A673 (cell line): Measurements from ENCODE around the gene PLB1. TPM values are rescaled to one million over a fixed set of nuclear protein-coding genes. Genes with fewer than 3 reads are reported as not detected.
A peak's percentile ranks its signal among the peaks of the same experiment; 100 is the strongest.

ENCODE experiments used
- BruUV-seq: library from RNA; stranded (reverse); fragments of 400-500 nt; replicated peaks from 2 replicates; lab custom pipeline; 2021; lab: Mats Ljungman, UMichigan
- CTCF ChIA-PET: fragments of 300-600 bp; sonication (Branson Sonifier 250); formaldehyde crosslinking; loops from one replicate; lab custom pipeline; 2022; ENCODE audit warnings: antibody characterized with exemption; lab: Charles Lee
- POLR2A ChIA-PET: fragments of 300-600 bp; sonication (Branson Sonifier 250); formaldehyde crosslinking; loops from one replicate; lab custom pipeline; 2022; ENCODE audit warnings: antibody characterized with exemption; ENCODE audit not compliant: low non-redundant PET; lab: Charles Lee
- DNase-seq: peaks from one replicate; pipeline ENCODE4 v3.0.0-alpha.2; 2015; ENCODE audit warnings: low spot score
- H3K27ac ChIP-seq: fragments of 200-600 bp; sonication (generic); 2 replicates; pipeline ENCODE4 v1.5.1; 2016; ENCODE audit warnings: mixed run types, low read depth, mild to moderate bottlenecking, mixed read lengths, antibody characterized with exemption, low read length; ENCODE audit not compliant: poor library complexity, severe bottlenecking
- H3K27me3 ChIP-seq: fragments of 200-600 bp; sonication (generic); replicated peaks from 2 replicates; pipeline ENCODE4 v1.6.1; 2017; ENCODE audit warnings: mixed run types, low read depth, mild to moderate bottlenecking, mixed read lengths, antibody characterized with exemption, low read length; ENCODE audit not compliant: insufficient read depth, poor library complexity
- H3K36me3 ChIP-seq: fragments of 200-600 bp; sonication (generic); 2 replicates; pipeline ENCODE4 v1.6.1; 2016; ENCODE audit warnings: mixed run types, mild to moderate bottlenecking, mixed read lengths, antibody characterized with exemption, low read length; ENCODE audit not compliant: insufficient read depth, poor library complexity, severe bottlenecking
- H3K4me1 ChIP-seq: fragments of 200-600 bp; sonication (generic); 2 replicates; pipeline ENCODE4 v1.6.1; 2017; ENCODE audit warnings: mixed run types, mild to moderate bottlenecking, mixed read lengths, antibody characterized with exemption, low read length; ENCODE audit not compliant: insufficient read depth, poor library complexity, severe bottlenecking
- H3K4me3 ChIP-seq: fragments of 200-600 bp; sonication (generic); 2 replicates; pipeline ENCODE4 v1.5.1; 2016; ENCODE audit warnings: low read depth, mixed run types, mild to moderate bottlenecking, mixed read lengths, low read length; ENCODE audit not compliant: poor library complexity, severe bottlenecking
- H3K9me3 ChIP-seq: fragments of 200-600 bp; sonication (generic); 2 replicates; pipeline ENCODE4 v1.6.1; 2016; ENCODE audit warnings: mixed run types, low read depth, mild to moderate bottlenecking, mixed read lengths, antibody characterized with exemption, low read length; ENCODE audit not compliant: poor library complexity, severe bottlenecking
- CTCF ChIP-seq: fragments of 300-800, 200-600 bp; sonication (generic); conservative IDR thresholded peaks from 2 replicates; pipeline ENCODE4 v1.5.1; 2017; ENCODE audit warnings: low read depth, mild to moderate bottlenecking, antibody characterized with exemption, low read length, moderate library complexity, mixed read lengths
- EZH2 ChIP-seq: fragments of 200-600 bp; sonication (generic); IDR thresholded peaks from 2 replicates; pipeline ENCODE4 v1.6.1; 2017; ENCODE audit warnings: borderline replicate concordance, low read depth, mild to moderate bottlenecking, mixed read lengths, antibody characterized with exemption, low read length; ENCODE audit not compliant: poor library complexity, severe bottlenecking
- intact Hi-C: fragments of 100-400 bp; cut with micrococcal nuclease; formaldehyde crosslinking; loops from one replicate; pipeline ENCODE4 v1.10.0; 2022; ENCODE audit not compliant: unreplicated experiment
- total RNA-seq: library from RNA; stranded (reverse); gene quantifications from 2 replicates; pipeline ENCODE4 v1.2.3, GENCODE V29; 2021

The PLB1 gene
- total RNA-seq, 1 experiment from 2014 or later, result 0.39 TPM

GRCh38 chr2:28465148-28465885, 30.5 kb upstream of the PLB1 start:
- DNase-seq, result no peak
- Histone ChIP-seq H3K9me3 (no peaks in the 10 kb centered on the region), H3K4me3 (no peak overlapping the region), H3K36me3 (no peaks in the 10 kb centered on the region), H3K4me1 (peaks cover 15% of the 10 kb centered on the region), H3K27me3 (no peaks in the 10 kb centered on the region), H3K27ac (no peak overlapping the region)
- TF ChIP-seq CTCF, result no peak
- TF ChIP-seq EZH2, result no peak
- ChIA-PET CTCF (no interaction called here), POLR2A (no interaction called here)
- intact Hi-C loops, result no loop called here
- no TSS peak for BruUV-seq

- ChIA-PET CTCF (no interaction called here), POLR2A (no interaction called here)
- no peaks in the 10 kb centered on the region for H3K27me3 ChIP-seq
- no TSS peak for BruUV-seq
- H3K36me3 ChIP-seq, result no peaks in the 10 kb centered on the region
- intact Hi-C loops, result no loop called here
- no peak for TF ChIP-seq CTCF
- no peak for TF ChIP-seq EZH2
- no peak overlapping the region for H3K27ac ChIP-seq
- peak; percentile 75 for DNase-seq
- H3K4me1 ChIP-seq, result peaks cover 15% of the 10 kb centered on the region
- H3K9me3 ChIP-seq, result no peaks in the 10 kb centered on the region
- H3K4me3 ChIP-seq, result no peak overlapping the region
These were observed 26.6 kb upstream of the PLB1 start for GRCh38 chr2:28469304-28469703.

GRCh38 chr2:28469947-28470535, 25.8 kb upstream of the PLB1 start:
- intact Hi-C loops, result no loop called here
- no TSS peak for BruUV-seq
- Histone ChIP-seq H3K27me3 (no peaks in the 10 kb centered on the region), H3K27ac (no peak overlapping the region), H3K4me3 (no peak overlapping the region), H3K9me3 (no peaks in the 10 kb centered on the region), H3K4me1 (peaks cover 15% of the 10 kb centered on the region), H3K36me3 (no peaks in the 10 kb centered on the region)
- TF ChIP-seq CTCF (no peak), EZH2 (no peak)
- ChIA-PET CTCF (no interaction called here), POLR2A (no interaction called here)
- no peak for DNase-seq
